CD4-positive, CD25-positive, alpha-beta regulatory T cell (primary cell): ENCODE measurements around the gene MED20. TPM values are rescaled to one million over a fixed set of nuclear protein-coding genes. Genes with fewer than 3 reads are reported as not detected.

Experiments
- ATAC-seq, 2 donors: fragments of 150-1000 bp; cut with Tn5 transposase; one replicate each; pipeline ENCODE4 v1.10.0; 2021; ENCODE audit warnings: low read depth in 2 of 2, moderate number of reproducible peaks in 2 of 2, moderate library complexity in 1 of 2
- DNase-seq, 3 donors: peaks; one replicate each; pipeline versions ENCODE4 v3.0.0 to v3.0.0-alpha.2; 2012 to 2022; ENCODE audit warnings: mixed read lengths in 1 of 3
- H3K27ac ChIP-seq: one replicate; pipeline ENCODE4 v1.7.0; 2013; ENCODE audit warnings: mild to moderate bottlenecking, low read length; ENCODE audit not compliant: insufficient read depth, poor library complexity, severe bottlenecking
- H3K27me3 ChIP-seq: one replicate; pipeline ENCODE4 v1.7.0; 2013; ENCODE audit warnings: low read length; ENCODE audit not compliant: control insufficient read depth, insufficient read depth
- H3K36me3 ChIP-seq: one replicate; pipeline ENCODE4 v1.7.0; 2013; ENCODE audit warnings: mild to moderate bottlenecking, low read length, moderate library complexity; ENCODE audit not compliant: control insufficient read depth, insufficient read depth
- H3K4me1 ChIP-seq: 2 replicates; pipeline ENCODE4 v1.7.0; 2013; ENCODE audit warnings: mild to moderate bottlenecking, low read length; ENCODE audit not compliant: insufficient read depth, control insufficient read depth, poor library complexity, severe bottlenecking
- H3K4me3 ChIP-seq: one replicate; pipeline ENCODE4 v1.7.0; 2013; ENCODE audit warnings: low read depth, mild to moderate bottlenecking, low read length, moderate library complexity
- H3K9me3 ChIP-seq, 2 experiments: 1 replicate in 1 of 2; 2 replicates in 1 of 2; pipeline ENCODE4 v1.7.0; 2013; ENCODE audit warnings: low read length in 2 of 2, mild to moderate bottlenecking in 1 of 2, moderate library complexity in 1 of 2; ENCODE audit not compliant: control insufficient read depth in 2 of 2
- H3K27ac Mint-ChIP-seq, 3 donors: one replicate each; pipeline ENCODE4 v1.8.0; 2020 to 2022; ENCODE audit warnings: mild to moderate bottlenecking in 3 of 3, mixed read lengths in 3 of 3, moderate library complexity in 2 of 3
- H3K27me3 Mint-ChIP-seq: one replicate; pipeline ENCODE4 v1.8.0; 2022; ENCODE audit warnings: mild to moderate bottlenecking, mixed read lengths
- H3K36me3 Mint-ChIP-seq: one replicate; pipeline ENCODE4 v1.8.0; 2020; ENCODE audit warnings: mixed read lengths
- H3K4me1 Mint-ChIP-seq, 4 donors: one replicate each; pipeline ENCODE4 v1.8.0; 2020 to 2022; ENCODE audit warnings: mixed read lengths in 4 of 4, mild to moderate bottlenecking in 1 of 4
- H3K4me3 Mint-ChIP-seq, 4 donors: one replicate each; pipeline ENCODE4 v1.8.0; 2020 to 2022; ENCODE audit warnings: mild to moderate bottlenecking in 4 of 4, mixed read lengths in 4 of 4, moderate library complexity in 3 of 4
- H3K9me3 Mint-ChIP-seq, 7 donors: one replicate each; pipeline ENCODE4 v1.8.0; 2020 to 2022; ENCODE audit warnings: mixed read lengths in 7 of 7, mild to moderate bottlenecking in 3 of 7, moderate library complexity in 2 of 7
- polyA plus RNA-seq, 4 donors: library from polyadenylated mRNA; unstranded; fragments of 300-500 nt; fragmentation: Illumina TruSeq; gene quantifications; one replicate each; pipeline ENCODE4 v1.2.3, GENCODE V29; 2021
- total RNA-seq: library from RNA; stranded (reverse); gene quantifications from one replicate; pipeline ENCODE4 v1.2.3, GENCODE V29; 2022

Gene MED20
- total and polyA plus RNA-seq, 5 donors from 2014 or later, result 3.0 to 7.9 (median 5.8) TPM

DNA sequence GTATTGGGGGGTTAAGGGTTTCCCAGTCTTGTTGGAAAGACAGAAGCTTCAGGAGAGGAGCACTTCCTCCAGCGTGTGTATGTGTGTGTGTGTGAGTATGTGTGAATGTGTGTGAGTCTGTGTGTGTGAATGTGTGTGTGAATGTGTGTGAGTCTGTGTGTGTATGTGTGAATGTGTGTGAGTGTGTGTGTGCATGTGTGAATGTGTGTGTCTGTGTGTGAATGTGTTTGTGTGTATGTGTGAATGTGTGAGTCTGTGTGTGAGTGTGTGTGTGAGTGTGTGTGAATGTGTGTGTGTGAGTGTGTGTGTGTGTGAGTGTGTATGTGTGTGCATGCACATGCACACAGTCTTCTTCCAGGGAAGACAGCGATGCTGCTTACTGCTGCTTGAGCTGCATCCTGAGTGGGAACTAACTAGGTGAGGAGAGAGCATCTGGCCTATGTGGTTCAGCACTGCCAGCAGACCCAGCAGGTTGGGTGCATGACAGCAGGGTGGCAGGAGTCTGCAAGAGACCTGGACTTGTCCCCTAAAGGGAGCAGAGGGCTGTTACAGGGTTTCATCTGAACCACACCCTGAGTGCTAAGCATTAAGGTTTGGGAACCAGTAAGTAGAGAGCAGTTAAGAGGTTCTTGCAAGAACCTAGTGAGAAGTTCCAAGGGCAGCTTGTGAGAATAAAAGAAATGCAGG lies 43.4 kb upstream of the MED20 start:
- Histone ChIP-seq H3K27ac (no peak overlapping the region), H3K27me3 (no peaks in the 10 kb centered on the region), H3K36me3 (peaks cover 31% of the 10 kb centered on the region), H3K9me3 (no peaks in the 10 kb centered on the region), H3K4me1 (peaks cover 19% of the 10 kb centered on the region), H3K4me3 (no peak overlapping the region)
- Mint-ChIP-seq H3K4me1 (peaks cover 23 to 90% (median 43%) of the 10 kb centered on the region in 4 donors), H3K27ac (peak overlapping the region; percentile 9 to 59 (median 9)), H3K4me3 (peak overlapping the region in 3 of 4 donors; percentile 21 to 74 (median 49)), H3K9me3 (peaks cover 0 to 3% (median 0%) of the 10 kb centered on the region in 7 donors), H3K36me3 (peaks cover 33% of the 10 kb centered on the region), H3K27me3 (no peaks in the 10 kb centered on the region)
- ATAC-seq (no peak), DNase-seq (peak in 1 of 3 donors; percentile 14)

DNA sequence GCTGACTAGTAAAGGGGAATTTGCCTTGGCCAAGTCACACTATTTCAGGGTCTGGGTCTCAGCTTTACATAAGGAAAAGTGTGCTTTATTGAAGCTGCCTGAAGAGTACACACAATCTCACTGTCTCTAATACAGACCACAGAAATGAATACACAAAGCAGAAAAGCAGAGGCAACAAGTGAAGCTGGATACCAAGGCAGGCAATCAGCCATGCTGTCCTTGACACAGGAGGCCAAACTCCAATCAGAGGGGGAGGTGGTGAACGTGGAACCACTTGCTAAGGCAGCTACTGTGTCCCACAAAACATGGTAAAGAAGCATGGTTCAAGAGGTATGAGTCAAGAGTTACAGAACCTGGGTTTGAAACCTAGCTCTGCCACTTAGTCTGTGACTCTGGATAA lies 42.4 kb upstream of the MED20 start:
- no peak for ATAC-seq
- H3K36me3 Mint-ChIP-seq, result peaks cover 33% of the 10 kb centered on the region
- Histone ChIP-seq H3K36me3 (peaks cover 35% of the 10 kb centered on the region), H3K4me3 (no peak overlapping the region), H3K9me3 (no peaks in the 10 kb centered on the region), H3K27me3 (no peaks in the 10 kb centered on the region), H3K27ac (no peak overlapping the region), H3K4me1 (peaks cover 19% of the 10 kb centered on the region)
- H3K4me1 Mint-ChIP-seq, result peaks cover 27 to 91% (median 50%) of the 10 kb centered on the region in 4 donors
- DNase-seq, result no peak
- H3K27ac Mint-ChIP-seq, result peak overlapping the region in 2 of 3 donors; percentile 3 to 67
- no peaks in the 10 kb centered on the region for H3K27me3 Mint-ChIP-seq
- H3K4me3 Mint-ChIP-seq, result no peak overlapping the region
- peaks cover 0 to 3% (median 0%) of the 10 kb centered on the region in 7 donors for H3K9me3 Mint-ChIP-seq

DNA sequence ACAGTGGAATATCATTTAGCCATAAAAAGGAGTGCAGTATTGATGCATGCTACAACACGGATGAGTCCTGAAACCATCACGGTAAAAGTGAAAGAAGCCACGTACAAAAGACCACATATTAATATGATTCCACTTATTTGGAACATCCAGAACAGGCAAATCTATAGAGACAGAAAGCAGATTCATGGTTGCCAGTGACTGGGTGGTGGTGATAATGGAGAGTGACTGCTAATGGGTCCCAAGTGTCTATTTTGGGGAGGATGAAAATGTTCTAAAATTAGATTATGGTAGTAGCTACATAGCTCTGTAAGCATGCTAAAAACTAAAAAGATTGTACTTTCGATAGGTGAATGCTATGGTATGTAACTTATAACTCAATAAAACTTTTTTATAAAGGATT lies 39.1 kb upstream of the MED20 start:
- H3K4me3 Mint-ChIP-seq, result no peak overlapping the region
- H3K9me3 Mint-ChIP-seq, result peaks cover 0 to 3% (median 0%) of the 10 kb centered on the region in 7 donors
- peaks cover 25% of the 10 kb centered on the region for H3K36me3 Mint-ChIP-seq
- ATAC-seq (no peak), DNase-seq (no peak)
- Histone ChIP-seq H3K27ac (no peak overlapping the region), H3K9me3 (no peaks in the 10 kb centered on the region), H3K4me1 (peaks cover 4% of the 10 kb centered on the region), H3K27me3 (no peaks in the 10 kb centered on the region), H3K4me3 (no peak overlapping the region), H3K36me3 (peaks cover 25% of the 10 kb centered on the region)
- H3K4me1 Mint-ChIP-seq, result peaks cover 21 to 82% (median 51%) of the 10 kb centered on the region in 4 donors
- peak overlapping the region in 1 of 3 donors; percentile 45 for H3K27ac Mint-ChIP-seq
- H3K27me3 Mint-ChIP-seq, result no peaks in the 10 kb centered on the region

DNA sequence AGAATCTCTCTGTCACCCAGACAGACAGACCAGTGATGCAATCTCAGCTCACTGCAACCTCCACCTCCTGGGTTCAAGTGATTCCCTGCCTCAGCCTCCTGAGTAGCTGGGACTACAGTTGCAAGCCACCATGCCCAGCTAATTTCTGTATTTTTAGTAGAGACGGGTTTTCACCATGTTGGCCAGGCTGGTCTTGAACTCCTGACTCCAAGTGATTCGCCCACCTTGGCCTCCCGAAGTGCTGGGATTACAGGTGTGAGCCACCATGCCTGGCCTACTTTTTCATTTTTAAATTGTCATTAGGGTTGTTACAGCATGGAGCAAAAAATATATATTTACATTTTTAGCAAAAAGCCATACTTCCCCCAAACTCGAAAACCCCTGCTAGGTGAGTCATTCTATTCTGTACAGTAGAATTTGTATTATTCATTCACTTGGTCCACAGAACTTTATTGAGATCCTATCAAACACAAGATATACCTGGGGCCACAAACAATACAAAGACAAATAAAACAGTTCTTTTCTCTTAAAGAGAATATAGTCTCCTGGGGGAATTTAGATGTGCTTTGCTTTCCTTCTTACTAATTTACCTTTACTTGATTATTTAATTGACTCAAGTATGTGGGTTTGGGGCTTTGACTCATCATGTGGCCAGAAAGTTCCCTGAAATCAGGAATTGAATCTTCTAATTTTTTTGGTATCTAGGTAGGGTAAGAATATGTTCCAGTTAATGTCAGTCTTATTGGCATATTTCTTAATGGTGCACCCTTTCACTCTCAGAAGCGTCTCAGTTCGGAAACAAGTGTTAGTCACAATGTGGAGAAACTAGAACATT lies 37.3 kb upstream of the MED20 start:
- H3K4me3 ChIP-seq, result no peak overlapping the region
- H3K27me3 Mint-ChIP-seq, result no peaks in the 10 kb centered on the region
- H3K9me3 Mint-ChIP-seq, result peaks cover 0 to 3% (median 0%) of the 10 kb centered on the region in 7 donors
- no peaks in the 10 kb centered on the region for H3K4me1 ChIP-seq
- peaks cover 16% of the 10 kb centered on the region for H3K36me3 ChIP-seq
- peak in 1 of 3 donors; percentile 22 for DNase-seq
- H3K4me3 Mint-ChIP-seq, result no peak overlapping the region
- H3K27me3 ChIP-seq, result no peaks in the 10 kb centered on the region
- H3K4me1 Mint-ChIP-seq, result peaks cover 16 to 77% (median 45%) of the 10 kb centered on the region in 4 donors
- H3K27ac ChIP-seq, result no peak overlapping the region
- peaks cover 21% of the 10 kb centered on the region for H3K36me3 Mint-ChIP-seq
- H3K9me3 ChIP-seq, result no peaks in the 10 kb centered on the region
- H3K27ac Mint-ChIP-seq, result peak overlapping the region in 1 of 3 donors; percentile 82
- peak; percentile 57 to 74 for ATAC-seq

DNA sequence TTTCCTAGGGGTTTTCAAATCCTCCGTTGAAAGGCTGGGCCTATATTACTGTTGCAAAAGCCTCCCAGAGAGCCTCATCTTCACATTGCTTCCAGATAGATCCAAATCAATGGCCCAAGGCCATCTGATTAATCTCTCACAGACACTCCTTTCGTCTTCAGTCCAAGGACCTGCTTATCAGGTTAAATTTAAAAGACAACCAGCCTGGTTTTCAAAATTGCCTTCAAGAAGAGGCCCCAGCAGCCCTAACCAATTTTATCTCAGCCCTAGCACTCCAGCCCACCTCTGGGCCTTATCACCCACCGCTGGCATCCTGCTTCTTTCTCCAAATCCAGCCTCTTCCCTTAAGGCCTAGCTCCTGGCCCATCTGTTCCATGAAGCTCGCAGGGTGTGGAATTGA lies 36.2 kb upstream of the MED20 start:
- Histone ChIP-seq H3K36me3 (peaks cover 19% of the 10 kb centered on the region), H3K4me1 (no peaks in the 10 kb centered on the region), H3K27ac (no peak overlapping the region), H3K4me3 (no peak overlapping the region), H3K9me3 (no peaks in the 10 kb centered on the region), H3K27me3 (no peaks in the 10 kb centered on the region)
- DNase-seq, result no peak
- no peak for ATAC-seq
- H3K27me3 Mint-ChIP-seq, result no peaks in the 10 kb centered on the region
- H3K9me3 Mint-ChIP-seq, result no peaks in the 10 kb centered on the region
- H3K4me1 Mint-ChIP-seq, result peaks cover 17 to 81% (median 47%) of the 10 kb centered on the region in 4 donors
- peaks cover 18% of the 10 kb centered on the region for H3K36me3 Mint-ChIP-seq
- H3K27ac Mint-ChIP-seq, result peak overlapping the region in 1 of 3 donors; percentile 26
- H3K4me3 Mint-ChIP-seq, result peak overlapping the region in 1 of 4 donors; percentile 35

DNA sequence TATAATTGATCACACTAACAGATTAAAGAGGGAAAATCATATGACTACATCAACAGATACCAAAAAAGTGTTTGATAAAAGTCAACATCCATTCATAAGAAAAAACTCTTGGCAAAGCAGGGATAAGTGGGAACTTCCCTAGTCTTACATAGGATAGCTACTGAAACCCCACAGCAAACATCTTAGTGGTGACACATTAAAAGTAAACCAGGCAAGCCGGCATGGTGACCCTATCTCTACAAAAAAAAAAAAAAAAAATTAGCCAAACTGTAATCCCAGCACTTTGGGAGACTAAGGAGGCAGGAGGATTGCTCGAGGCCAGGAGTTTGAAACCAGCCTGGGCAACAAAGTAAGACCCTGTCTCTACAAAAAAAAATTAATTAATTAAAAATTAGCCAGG lies 34.5 kb upstream of the MED20 start:
- H3K36me3 Mint-ChIP-seq, result peaks cover 14% of the 10 kb centered on the region
- ATAC-seq (no peak), DNase-seq (no peak)
- no peaks in the 10 kb centered on the region for H3K27me3 ChIP-seq
- no peaks in the 10 kb centered on the region for H3K4me1 ChIP-seq
- peaks cover 16% of the 10 kb centered on the region for H3K36me3 ChIP-seq
- no peak overlapping the region for H3K4me3 Mint-ChIP-seq
- H3K27ac ChIP-seq, result peak overlapping the region; percentile 18
- H3K9me3 Mint-ChIP-seq, result no peaks in the 10 kb centered on the region
- H3K27ac Mint-ChIP-seq, result no peak overlapping the region
- H3K27me3 Mint-ChIP-seq, result no peaks in the 10 kb centered on the region
- peaks cover 11 to 70% (median 40%) of the 10 kb centered on the region in 4 donors for H3K4me1 Mint-ChIP-seq
- no peaks in the 10 kb centered on the region for H3K9me3 ChIP-seq
- H3K4me3 ChIP-seq, result no peak overlapping the region

DNA sequence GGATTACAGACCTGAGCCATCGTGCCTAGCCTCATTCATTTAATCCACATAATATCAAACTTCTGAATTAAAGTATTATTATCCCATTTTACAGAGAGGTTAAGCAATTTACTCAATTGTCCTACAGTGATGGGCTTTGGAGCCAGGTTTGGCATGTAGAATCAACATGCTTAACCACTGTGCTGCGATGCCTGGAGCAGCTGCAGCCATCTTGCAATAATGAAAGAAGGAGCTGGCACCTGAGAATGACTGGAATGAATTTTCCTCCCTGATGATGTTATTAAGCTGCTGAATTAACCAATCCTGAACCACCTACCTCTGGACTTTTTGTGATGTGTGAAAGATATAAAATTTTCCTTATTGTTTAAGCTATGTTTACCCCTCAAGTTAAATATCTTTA lies 33.7 kb upstream of the MED20 start:
- DNase-seq (no peak), ATAC-seq (no peak)
- H3K4me1 ChIP-seq, result no peaks in the 10 kb centered on the region
- peaks cover 19% of the 10 kb centered on the region for H3K36me3 Mint-ChIP-seq
- H3K27me3 Mint-ChIP-seq, result no peaks in the 10 kb centered on the region
- H3K4me3 Mint-ChIP-seq, result no peak overlapping the region
- H3K36me3 ChIP-seq, result peaks cover 13% of the 10 kb centered on the region
- H3K27ac ChIP-seq, result no peak overlapping the region
- no peak overlapping the region for H3K27ac Mint-ChIP-seq
- peaks cover 11 to 67% (median 36%) of the 10 kb centered on the region in 4 donors for H3K4me1 Mint-ChIP-seq
- no peak overlapping the region for H3K4me3 ChIP-seq
- H3K27me3 ChIP-seq, result no peaks in the 10 kb centered on the region
- H3K9me3 ChIP-seq, result no peaks in the 10 kb centered on the region
- H3K9me3 Mint-ChIP-seq, result no peaks in the 10 kb centered on the region
